Measurements from ENCODE around the gene OR2V2.
"Not testable (repeated sequence)": the region's sequence is repeated elsewhere in the genome, so short reads cannot be mapped to it uniquely, and the experiment has no call there.

Gene OR2V2

GRCh38 chr5:181146927-181147636, at the start of gene OR2V2:
Gene OR2V2, plus strand, starts transcription at chr5:181147586. Its CDS starts 7,357 bp downstream, at chr5:181154943.
- DNase-seq = not testable (repeated sequence)

GRCh38 chr5:181097759-181098491, 49.5 kb upstream of the OR2V2 start:
- not testable (repeated sequence) for DNase-seq

- DNase-seq = no peak
Measured at GRCh38 chr5:181098762-181099601, 48.4 kb upstream of the OR2V2 start.

GRCh38 chr5:181099602-181100086, 47.7 kb upstream of the OR2V2 start:
- DNase-seq = no peak

GRCh38 chr5:181100121-181100875, 47.1 kb upstream of the OR2V2 start:
- no peak for DNase-seq

- DNase-seq = not testable (repeated sequence)
Measured at GRCh38 chr5:181101030-181101641, 46.2 kb upstream of the OR2V2 start.

- not testable (repeated sequence) for DNase-seq
Measured at GRCh38 chr5:181101930-181102674, 45.3 kb upstream of the OR2V2 start.

- DNase-seq = not testable (repeated sequence)
Measured at GRCh38 chr5:181104259-181104568, 43.2 kb upstream of the OR2V2 start.

GRCh38 chr5:181104606-181105390, 42.6 kb upstream of the OR2V2 start:
- DNase-seq = not testable (repeated sequence)

GRCh38 chr5:181105391-181106025, 41.9 kb upstream of the OR2V2 start:
- no peak for DNase-seq

GRCh38 chr5:181107699-181108098, 39.7 kb upstream of the OR2V2 start:
- no peak for DNase-seq

- no peak for DNase-seq
Measured at GRCh38 chr5:181108578-181109165, 38.7 kb upstream of the OR2V2 start.

- no peak for DNase-seq
Measured at GRCh38 chr5:181109489-181110013, 37.8 kb upstream of the OR2V2 start.

- no peak for DNase-seq
Measured at GRCh38 chr5:181111010-181111409, 36.4 kb upstream of the OR2V2 start.

- no peak for DNase-seq
Measured at GRCh38 chr5:181112476-181112875, 34.9 kb upstream of the OR2V2 start.

GRCh38 chr5:181113572-181113971, 33.8 kb upstream of the OR2V2 start:
- DNase-seq = not testable (repeated sequence)

GRCh38 chr5:181114284-181114843, 33.0 kb upstream of the OR2V2 start:
- no peak for DNase-seq

GRCh38 chr5:181114844-181115778, 32.3 kb upstream of the OR2V2 start:
- no peak for DNase-seq
